GM23248 (cell line): ENCODE data around the gene COL1A2.

Experiments
- EZH2 ChIP-seq: fragments of 200-600 bp; sonication (generic); IDR thresholded peaks from 2 replicates; pipeline ENCODE4 v1.6.1; 2018; ENCODE audit warnings: antibody characterized with exemption, mild to moderate bottlenecking; ENCODE audit not compliant: insufficient read depth, poor library complexity, severe bottlenecking
- EZH2phosphoT487 ChIP-seq: fragments of 200-600 bp; sonication (generic); IDR thresholded peaks from 2 replicates; pipeline ENCODE4 v1.6.1; 2018; ENCODE audit warnings: antibody characterized with exemption, moderate library complexity, mild to moderate bottlenecking, low read depth; ENCODE audit not compliant: insufficient read depth

- TF ChIP-seq EZH2 (no peak), EZH2phosphoT487 (no peak)
Observed at GRCh38 chr7:94453898-94454297, 59.2 kb downstream of the COL1A2 start.
